ENCODE results near the gene PLEKHG3. TPM values are rescaled to one million over a fixed set of nuclear protein-coding genes. Genes with fewer than 3 reads are reported as not detected.

The PLEKHG3 gene
- total RNA-seq, 4 donors from 2014 or later, result 58.1 to 273 (median 94.7) TPM

- no peaks in the 10 kb centered on the region for H3K9me3 ChIP-seq
- peaks cover 30 to 51% (median 34%) of the 10 kb centered on the region in 4 donors for H3K4me1 ChIP-seq
- WGBS, 2 donors (ENCODE audit: low coverage in 1 of 2), result 43 to 70% methylated on average over 1 to 10 of the region's 10 CpGs
- H3K27ac ChIP-seq, result peak overlapping the region; percentile 83 to 89 (median 88)
- in situ Hi-C loops (cut with MboI; ENCODE audit: low pct_ligation_motif_present in 1 of 4, low pct_unique_long_range_greater_than_20kb in 1 of 4, low sequenced_read_pairs in 3 of 4), result no loop called here
- intact Hi-C loops (cut with DNase I; ENCODE audit: low total_unique reads), result no loop called here
- H3K4me3 ChIP-seq, result no peak overlapping the region
- peak; percentile 41 for DNase-seq
- H3K27me3 ChIP-seq, result no peaks in the 10 kb centered on the region
- no peaks in the 10 kb centered on the region for H3K36me3 ChIP-seq
- TF ChIP-seq POLR2A (IDR thresholded peaks at IDR 0.05), result no peak
- no peak for TF ChIP-seq POLR2AphosphoS5 (IDR thresholded peaks at IDR 0.05)
- TF ChIP-seq CTCF (IDR thresholded peaks at IDR 0.05), result no peak
- no peak for TF ChIP-seq EP300 (IDR thresholded peaks at IDR 0.05; ENCODE audit: low read depth)
Observed at GRCh38 chr14:64680013-64680713, 24.1 kb upstream of the PLEKHG3 start.

GRCh38 chr14:64680714-64681065 is 23.5 kb upstream of the PLEKHG3 start:
- Histone ChIP-seq H3K4me3 (no peak overlapping the region), H3K4me1 (peaks cover 25 to 46% (median 30%) of the 10 kb centered on the region in 4 donors), H3K36me3 (no peaks in the 10 kb centered on the region), H3K9me3 (no peaks in the 10 kb centered on the region), H3K27me3 (no peaks in the 10 kb centered on the region), H3K27ac (peak overlapping the region; percentile 83 to 89 (median 88))
- intact Hi-C loops (cut with DNase I; ENCODE audit: low total_unique reads), result no loop called here
- no peak for TF ChIP-seq EP300 (IDR thresholded peaks at IDR 0.05; ENCODE audit: low read depth)
- TF ChIP-seq CTCF (IDR thresholded peaks at IDR 0.05), result no peak
- TF ChIP-seq POLR2AphosphoS5 (IDR thresholded peaks at IDR 0.05), result no peak
- TF ChIP-seq POLR2A (IDR thresholded peaks at IDR 0.05), result no peak
- 71% methylated on average over 3 of the region's 3 CpGs; no CpG with 5 or more reads in 1 of the 2 donors for WGBS, 2 donors (ENCODE audit: low coverage in 1 of 2)
- DNase-seq, result no peak
- in situ Hi-C loops (cut with MboI; ENCODE audit: low pct_ligation_motif_present in 1 of 4, low pct_unique_long_range_greater_than_20kb in 1 of 4, low sequenced_read_pairs in 3 of 4), result no loop called here

GRCh38 chr14:64681796-64682710 is 22.2 kb upstream of the PLEKHG3 start:
- H3K27ac ChIP-seq, result peak overlapping the region; percentile 83 to 89 (median 88)
- 41 to 57% methylated on average over 2 to 15 of the region's 15 CpGs for WGBS, 2 donors (ENCODE audit: low coverage in 1 of 2)
- no peaks in the 10 kb centered on the region for H3K36me3 ChIP-seq
- H3K27me3 ChIP-seq, result no peaks in the 10 kb centered on the region
- no peak overlapping the region for H3K4me3 ChIP-seq
- in situ Hi-C loops (cut with MboI; ENCODE audit: low pct_ligation_motif_present in 1 of 4, low pct_unique_long_range_greater_than_20kb in 1 of 4, low sequenced_read_pairs in 3 of 4) (no loop called here), intact Hi-C loops (cut with DNase I; ENCODE audit: low total_unique reads) (no loop called here)
- H3K4me1 ChIP-seq, result peaks cover 23 to 41% (median 30%) of the 10 kb centered on the region in 4 donors
- DNase-seq, result peak; percentile 64
- TF ChIP-seq POLR2AphosphoS5 (IDR thresholded peaks at IDR 0.05) (peak; percentile 27 to 57 (median 32)), POLR2A (IDR thresholded peaks at IDR 0.05) (no peak), CTCF (IDR thresholded peaks at IDR 0.05) (peak in 2 of 5 experiments; percentile 10 to 15), EP300 (IDR thresholded peaks at IDR 0.05; ENCODE audit: low read depth) (peak; percentile 5)
- H3K9me3 ChIP-seq, result no peaks in the 10 kb centered on the region

GRCh38 chr14:64682843-64683242 is 21.4 kb upstream of the PLEKHG3 start:
- Histone ChIP-seq H3K27ac (peak overlapping the region; percentile 83 to 89 (median 88)), H3K36me3 (no peaks in the 10 kb centered on the region), H3K4me1 (peaks cover 23 to 39% (median 30%) of the 10 kb centered on the region in 4 donors), H3K27me3 (no peaks in the 10 kb centered on the region), H3K4me3 (no peak overlapping the region), H3K9me3 (no peaks in the 10 kb centered on the region)
- DNase-seq, result no peak
- intact Hi-C loops (cut with DNase I; ENCODE audit: low total_unique reads), result no loop called here
- no peak for TF ChIP-seq CTCF (IDR thresholded peaks at IDR 0.05)
- TF ChIP-seq POLR2A (IDR thresholded peaks at IDR 0.05), result no peak
- TF ChIP-seq POLR2AphosphoS5 (IDR thresholded peaks at IDR 0.05), result no peak
- TF ChIP-seq EP300 (IDR thresholded peaks at IDR 0.05; ENCODE audit: low read depth), result no peak
- WGBS, 2 donors (ENCODE audit: low coverage in 1 of 2), result 90 to 100% methylated on average over 1 to 5 of the region's 5 CpGs
- in situ Hi-C loops (cut with MboI; ENCODE audit: low pct_ligation_motif_present in 1 of 4, low pct_unique_long_range_greater_than_20kb in 1 of 4, low sequenced_read_pairs in 3 of 4), result no loop called here
